ENCODE results near the gene POU1F1.
"Not testable (repeated sequence)": the region's sequence is repeated elsewhere in the genome, so short reads cannot be mapped to it uniquely, and the experiment has no call there.

POU1F1 gene

GRCh38 chr3:87288446-87288845, 12.1 kb upstream of the POU1F1 start:
- Histone ChIP-seq H3K36me3 (ENCODE audit: control insufficient read depth, insufficient read depth, low read length) (no peaks in the 10 kb centered on the region), H3K9me3 (ENCODE audit: control insufficient read depth, low read length) (no peaks in the 10 kb centered on the region), H3K4me1 (ENCODE audit: control insufficient read depth, insufficient read depth, low read length) (no peaks in the 10 kb centered on the region), H3K27me3 (ENCODE audit: control insufficient read depth, insufficient read depth, low read length) (no peaks in the 10 kb centered on the region), H3K4me3 (ENCODE audit: low read length) (no peak overlapping the region), H3K9ac (ENCODE audit: low read length) (no peak overlapping the region)

- H3K9ac ChIP-seq (ENCODE audit: low read length) = no peak overlapping the region
- no peaks in the 10 kb centered on the region for H3K36me3 ChIP-seq (ENCODE audit: control insufficient read depth, insufficient read depth, low read length)
- no peaks in the 10 kb centered on the region for H3K27me3 ChIP-seq (ENCODE audit: control insufficient read depth, insufficient read depth, low read length)
- no peaks in the 10 kb centered on the region for H3K9me3 ChIP-seq (ENCODE audit: control insufficient read depth, low read length)
- H3K4me1 ChIP-seq (ENCODE audit: control insufficient read depth, insufficient read depth, low read length) = no peaks in the 10 kb centered on the region
- H3K4me3 ChIP-seq (ENCODE audit: low read length) = no peak overlapping the region
Measured at GRCh38 chr3:87287011-87287410, 10.6 kb upstream of the POU1F1 start.

GRCh38 chr3:87272718-87273341, 3.6 kb downstream of the POU1F1 start:
- Histone ChIP-seq H3K4me3 (ENCODE audit: low read length) (no peak overlapping the region), H3K9ac (ENCODE audit: low read length) (no peak overlapping the region), H3K9me3 (ENCODE audit: control insufficient read depth, low read length) (no peaks in the 10 kb centered on the region), H3K36me3 (ENCODE audit: control insufficient read depth, insufficient read depth, low read length) (no peaks in the 10 kb centered on the region), H3K27me3 (ENCODE audit: control insufficient read depth, insufficient read depth, low read length) (no peaks in the 10 kb centered on the region), H3K4me1 (ENCODE audit: control insufficient read depth, insufficient read depth, low read length) (no peaks in the 10 kb centered on the region)

GRCh38 chr3:87270908-87271700, 5.3 kb downstream of the POU1F1 start:
- no peaks in the 10 kb centered on the region for H3K9me3 ChIP-seq (ENCODE audit: control insufficient read depth, low read length)
- no peaks in the 10 kb centered on the region for H3K27me3 ChIP-seq (ENCODE audit: control insufficient read depth, insufficient read depth, low read length)
- no peak overlapping the region for H3K4me3 ChIP-seq (ENCODE audit: low read length)
- H3K4me1 ChIP-seq (ENCODE audit: control insufficient read depth, insufficient read depth, low read length) = no peaks in the 10 kb centered on the region
- no peaks in the 10 kb centered on the region for H3K36me3 ChIP-seq (ENCODE audit: control insufficient read depth, insufficient read depth, low read length)
- no peak overlapping the region for H3K9ac ChIP-seq (ENCODE audit: low read length)

GRCh38 chr3:87269723-87270122, 6.7 kb downstream of the POU1F1 start:
- H3K27me3 ChIP-seq (ENCODE audit: control insufficient read depth, insufficient read depth, low read length) = no peaks in the 10 kb centered on the region
- H3K9me3 ChIP-seq (ENCODE audit: control insufficient read depth, low read length) = no peaks in the 10 kb centered on the region
- no peak overlapping the region for H3K9ac ChIP-seq (ENCODE audit: low read length)
- H3K4me1 ChIP-seq (ENCODE audit: control insufficient read depth, insufficient read depth, low read length) = no peaks in the 10 kb centered on the region
- no peak overlapping the region for H3K4me3 ChIP-seq (ENCODE audit: low read length)
- no peaks in the 10 kb centered on the region for H3K36me3 ChIP-seq (ENCODE audit: control insufficient read depth, insufficient read depth, low read length)

- H3K4me1 ChIP-seq (ENCODE audit: control insufficient read depth, insufficient read depth, low read length) = no peaks in the 10 kb centered on the region
- no peak overlapping the region for H3K4me3 ChIP-seq (ENCODE audit: low read length)
- H3K36me3 ChIP-seq (ENCODE audit: control insufficient read depth, insufficient read depth, low read length) = no peaks in the 10 kb centered on the region
- no peaks in the 10 kb centered on the region for H3K27me3 ChIP-seq (ENCODE audit: control insufficient read depth, insufficient read depth, low read length)
- no peaks in the 10 kb centered on the region for H3K9me3 ChIP-seq (ENCODE audit: control insufficient read depth, low read length)
- no peak overlapping the region for H3K9ac ChIP-seq (ENCODE audit: low read length)
Measured at GRCh38 chr3:87268646-87269211, 7.7 kb downstream of the POU1F1 start.

- Histone ChIP-seq H3K4me3 (ENCODE audit: low read length) (no peak overlapping the region), H3K9ac (ENCODE audit: low read length) (no peak overlapping the region), H3K36me3 (ENCODE audit: control insufficient read depth, insufficient read depth, low read length) (no peaks in the 10 kb centered on the region), H3K9me3 (ENCODE audit: control insufficient read depth, low read length) (no peaks in the 10 kb centered on the region), H3K27me3 (ENCODE audit: control insufficient read depth, insufficient read depth, low read length) (no peaks in the 10 kb centered on the region), H3K4me1 (ENCODE audit: control insufficient read depth, insufficient read depth, low read length) (no peaks in the 10 kb centered on the region)
Measured at GRCh38 chr3:87267953-87268645, 8.3 kb downstream of the POU1F1 start.

GRCh38 chr3:87261925-87262324, 14.5 kb downstream of the POU1F1 start:
- H3K4me3 ChIP-seq (ENCODE audit: low read length) = no peak overlapping the region

GRCh38 chr3:87260270-87260669, 16.1 kb downstream of the POU1F1 start:
- no peak overlapping the region for H3K9ac ChIP-seq (ENCODE audit: low read length)
- no peak overlapping the region for H3K4me3 ChIP-seq (ENCODE audit: low read length)
- H3K36me3 ChIP-seq (ENCODE audit: control insufficient read depth, insufficient read depth, low read length) = no peaks in the 10 kb centered on the region
- H3K4me1 ChIP-seq (ENCODE audit: control insufficient read depth, insufficient read depth, low read length) = no peaks in the 10 kb centered on the region
- H3K27me3 ChIP-seq (ENCODE audit: control insufficient read depth, insufficient read depth, low read length) = no peaks in the 10 kb centered on the region
- H3K9me3 ChIP-seq (ENCODE audit: control insufficient read depth, low read length) = no peaks in the 10 kb centered on the region

More at GRCh38 chr3:87261925-87262324, 14.5 kb downstream of the POU1F1 start:
- H3K4me1 ChIP-seq (ENCODE audit: control insufficient read depth, insufficient read depth, low read length) = no peaks in the 10 kb centered on the region
- H3K9ac ChIP-seq (ENCODE audit: low read length) = no peak overlapping the region
- no peaks in the 10 kb centered on the region for H3K9me3 ChIP-seq (ENCODE audit: control insufficient read depth, low read length)
- H3K27me3 ChIP-seq (ENCODE audit: control insufficient read depth, insufficient read depth, low read length) = no peaks in the 10 kb centered on the region
- H3K36me3 ChIP-seq (ENCODE audit: control insufficient read depth, insufficient read depth, low read length) = no peaks in the 10 kb centered on the region

- H3K4me1 ChIP-seq (ENCODE audit: control insufficient read depth, insufficient read depth, low read length) = no peaks in the 10 kb centered on the region
- H3K4me3 ChIP-seq (ENCODE audit: low read length) = no peak overlapping the region
- no peaks in the 10 kb centered on the region for H3K36me3 ChIP-seq (ENCODE audit: control insufficient read depth, insufficient read depth, low read length)
- H3K9me3 ChIP-seq (ENCODE audit: control insufficient read depth, low read length) = no peaks in the 10 kb centered on the region
- H3K27me3 ChIP-seq (ENCODE audit: control insufficient read depth, insufficient read depth, low read length) = no peaks in the 10 kb centered on the region
- H3K9ac ChIP-seq (ENCODE audit: low read length) = no peak overlapping the region
Measured at GRCh38 chr3:87250009-87250408, 26.4 kb downstream of the POU1F1 start.

- no peaks in the 10 kb centered on the region for H3K36me3 ChIP-seq (ENCODE audit: control insufficient read depth, insufficient read depth, low read length)
- no peak overlapping the region for H3K9ac ChIP-seq (ENCODE audit: low read length)
- no peaks in the 10 kb centered on the region for H3K4me1 ChIP-seq (ENCODE audit: control insufficient read depth, insufficient read depth, low read length)
- no peaks in the 10 kb centered on the region for H3K9me3 ChIP-seq (ENCODE audit: control insufficient read depth, low read length)
- no peaks in the 10 kb centered on the region for H3K27me3 ChIP-seq (ENCODE audit: control insufficient read depth, insufficient read depth, low read length)
- H3K4me3 ChIP-seq (ENCODE audit: low read length) = no peak overlapping the region
Measured at GRCh38 chr3:87248831-87249230, 27.6 kb downstream of the POU1F1 start.

- not testable (repeated sequence) for H3K4me1 ChIP-seq (ENCODE audit: control insufficient read depth, insufficient read depth, low read length); H3K27me3 ChIP-seq (ENCODE audit: control insufficient read depth, insufficient read depth, low read length); H3K36me3 ChIP-seq (ENCODE audit: control insufficient read depth, insufficient read depth, low read length); H3K9ac ChIP-seq (ENCODE audit: low read length); H3K9me3 ChIP-seq (ENCODE audit: control insufficient read depth, low read length); H3K4me3 ChIP-seq (ENCODE audit: low read length)
Measured at GRCh38 chr3:87248231-87248630, 28.2 kb downstream of the POU1F1 start.

All from mucosa of stomach (tissue), 1 donor.